HepG2 (cell line): ENCODE measurements around the gene AUTS2. TPM values are rescaled to one million over a fixed set of nuclear protein-coding genes. Genes with fewer than 3 reads are reported as not detected.

Experiments used
- ATAC-seq: fragments of 200-7000 bp; cut with Tn5 transposase; 3 replicates; pipeline ENCODE4 v1.9.1; 2020; ENCODE audit warnings: mild to moderate bottlenecking, moderate library complexity
- BruUV-seq: library from RNA; stranded (reverse); fragments of 400-500 nt; replicated peaks from 2 replicates; lab custom pipeline; 2021; lab: Mats Ljungman, UMichigan
- CTCF ChIA-PET: fragments of 300-600 bp; formaldehyde crosslinking; extraction: SDS; loops from one replicate; lab custom pipeline; 2021; ENCODE audit warnings: low total read pairs, inconsistent platforms, low intra/inter-chr PET ratio; lab: Yijun Ruan, JAX
- POLR2A ChIA-PET: fragments of 350-600 bp; sonication (Branson Sonifier 250); formaldehyde crosslinking; loops from one replicate; lab custom pipeline; 2020; ENCODE audit warnings: antibody characterized with exemption, inconsistent platforms; lab: Yijun Ruan, JAX
- DNase-seq: peaks from one replicate; pipeline ENCODE4 v3.0.0-alpha.2; 2015; ENCODE audit warnings: low spot score
- FAIRE-seq: peaks from 3 replicates; lab custom pipeline; 2011; peaks lifted over from hg19 to GRCh38; lab: Jason Lieb, UNC
- H2AFZ ChIP-seq: one replicate; pipeline ENCODE4 v1.6.1; 2011; ENCODE audit warnings: low read length, inconsistent platforms
- H3K27ac ChIP-seq: fragments of 300-600 bp; 3 replicates; pipeline ENCODE4 v1.8.0; 2011; ENCODE audit warnings: mixed run types, mild to moderate bottlenecking, mixed read lengths, low read length, inconsistent platforms; ENCODE audit not compliant: insufficient read depth; ENCODE audit errors: extremely low read length
- H3K27me3 ChIP-seq, 2 experiments: fragments of 200-600 bp in 1 of 2; 2 replicates in 1 of 2; 3 replicates in 1 of 2; pipeline versions ENCODE4 v1.6.0 to v1.8.0; 2011; ENCODE audit warnings: low read length in 2 of 2, mild to moderate bottlenecking in 2 of 2, moderate library complexity in 2 of 2, inconsistent platforms in 1 of 2; ENCODE audit not compliant: insufficient read depth in 2 of 2, control insufficient read depth in 1 of 2
- H3K36me3 ChIP-seq, 2 experiments: fragments of 200-600 bp in 1 of 2; replicated peaks in 1 of 2; 2 replicates in 1 of 2; 3 replicates in 1 of 2; pipeline versions ENCODE4 v1.5.1 to v1.8.0; 2011; ENCODE audit warnings: low read length in 2 of 2, inconsistent platforms in 1 of 2; ENCODE audit not compliant: insufficient read depth in 2 of 2, control insufficient read depth in 1 of 2
- H3K4me1 ChIP-seq: 2 replicates; pipeline ENCODE4 v1.5.1; 2012; ENCODE audit warnings: low read length, inconsistent platforms; ENCODE audit not compliant: insufficient read depth
- H3K4me2 ChIP-seq: 2 replicates; pipeline ENCODE4 v1.6.0; 2011; ENCODE audit warnings: low read depth, low read length, inconsistent platforms
- H3K4me3 ChIP-seq, 3 experiments: fragments of 200-600 bp in 1 of 3; sonication (generic), shearing (Covaris generic) in 1 of 3; replicated peaks in 1 of 3; 2 replicates each; pipeline ENCODE4 v1.5.1; 2011 to 2016; ENCODE audit warnings: low read length in 3 of 3, inconsistent platforms in 2 of 3, low read depth in 2 of 3, mild to moderate bottlenecking in 2 of 3, control low read depth in 1 of 3, mixed read lengths in 1 of 3; ENCODE audit not compliant: insufficient read depth in 1 of 3
- H3K79me2 ChIP-seq: one replicate; pipeline ENCODE4 v1.6.1; 2011; ENCODE audit warnings: low read length, inconsistent platforms; ENCODE audit not compliant: insufficient read depth
- H3K9ac ChIP-seq: 2 replicates; pipeline ENCODE4 v1.6.0; 2011; ENCODE audit warnings: mild to moderate bottlenecking, low read depth, low read length, inconsistent platforms; ENCODE audit not compliant: insufficient read depth
- H3K9me3 ChIP-seq: 2 replicates; pipeline ENCODE4 v1.5.1; 2012; ENCODE audit warnings: mild to moderate bottlenecking, low read length
- H4K20me1 ChIP-seq: 2 replicates; pipeline ENCODE4 v1.6.0; 2011; ENCODE audit warnings: inconsistent platforms, mild to moderate bottlenecking, low read length, moderate library complexity; ENCODE audit not compliant: insufficient read depth
- CTCF ChIP-seq: sonication (generic); formaldehyde crosslinking; IDR thresholded peaks from 2 replicates; pipeline ENCODE4 v1.5.0; 2020; ENCODE audit warnings: mild to moderate bottlenecking, missing genetic modification reagents, moderate library complexity
- MAZ ChIP-seq, 2 experiments: sonication (generic) in 1 of 2; formaldehyde crosslinking in 1 of 2; IDR thresholded peaks; 2 replicates each; pipeline versions ENCODE4 v1.5.0 to v1.6.1; 2012 to 2020; ENCODE audit warnings: low read depth in 2 of 2, mild to moderate bottlenecking in 2 of 2, borderline replicate concordance in 1 of 2, improper control_type of control experiment in 1 of 2, low read length in 1 of 2, missing genetic modification reagents in 1 of 2, moderate library complexity in 1 of 2
- RAD21 ChIP-seq: fragments of 450-650 bp; formaldehyde crosslinking; IDR thresholded peaks from 2 replicates; pipeline ENCODE4 v1.5.0; 2020; ENCODE audit warnings: mild to moderate bottlenecking
- SMC3 ChIP-seq: IDR thresholded peaks from 2 replicates; pipeline ENCODE4 v1.6.1; 2011; ENCODE audit warnings: low read length, improper control_type of control experiment
- STAG1 ChIP-seq: sonication (generic); formaldehyde crosslinking; IDR thresholded peaks from 2 replicates; pipeline ENCODE4 v1.4.0; 2020; ENCODE audit warnings: missing genetic modification reagents
- ZNF646 ChIP-seq: sonication (generic); formaldehyde crosslinking; IDR thresholded peaks from 2 replicates; pipeline ENCODE4 v1.9.0; 2021; ENCODE audit warnings: mild to moderate bottlenecking, missing genetic modification reagents
- WGBS: methylation state at CpG from one replicate; pipeline ENCODE4 v1.1.6; 2017; ENCODE audit warnings: low lambda C conversion rate; 5-methylcytosine and 5-hydroxymethylcytosine counted together
- in situ Hi-C: cut with HindIII; loops from 2 replicates; pipeline ENCODE4 v1.10.0; 2017; ENCODE audit warnings: low pct_unique_long_range_greater_than_20kb; ENCODE audit not compliant: extremely low pct_ligation_motif_present
- intact Hi-C: fragments of 100-400 bp; cut with micrococcal nuclease; formaldehyde crosslinking; loops from one replicate; pipeline ENCODE4 v1.10.0; 2022; ENCODE audit not compliant: unreplicated experiment
- polyA plus RNA-seq, 8 experiments: library from polyadenylated mRNA; depleted of rRNA in 3 of 8; stranded (reverse) in 7 of 8; unstranded in 1 of 8; fragments of >200 nt; fragmentation: Illumina TruSeq in 4 of 8; extraction: Trizol in 4 of 8; gene quantifications; 2 replicates each; pipeline versions ENCODE4 v1.2.1 to v1.2.3, GENCODE V29; 2011 to 2016; ENCODE audit warnings: low read depth in 4 of 8, missing spikeins in 1 of 8, mixed read lengths in 1 of 8; ENCODE audit not compliant: insufficient read depth in 1 of 8
- total RNA-seq, 5 experiments: library from RNA; depleted of rRNA; stranded (reverse); fragments of >200 nt; fragmentation: Illumina TruSeq; extraction: Trizol; gene quantifications; 2 replicates each; pipeline ENCODE4 v1.2.3, GENCODE V29; 2016; ENCODE audit warnings: low read depth in 1 of 5

The AUTS2 gene
- total and polyA plus RNA-seq, 2 of the 13 experiments (the other 11 are each of a cell fraction or from before 2014, with no cell fraction given), result 0.38 TPM; not detected in 1

GRCh38 chr7:70698219-70698832 is 1100.1 kb downstream of the AUTS2 start:
- no peaks in the 10 kb centered on the region for H3K79me2 ChIP-seq
- H3K27ac ChIP-seq, result no peak overlapping the region
- intact Hi-C loops, result loop anchor here (1.0 to 10.0 kb wide), 3 partner anchors 192 to 534 kb away; no protein-coding TSS in a partner anchor
- 6% methylated on average over 2 of the region's 2 CpGs for WGBS
- H4K20me1 ChIP-seq, result no peaks in the 10 kb centered on the region
- H3K4me1 ChIP-seq, result no peaks in the 10 kb centered on the region
- no peak overlapping the region for H2AFZ ChIP-seq
- CTCF ChIA-PET, result no interaction called here
- TF ChIP-seq STAG1 (CRISPR knock-in tag), result peak; percentile 89
- no peak for TF ChIP-seq ZNF646
- peak; percentile 89 for TF ChIP-seq SMC3
- TF ChIP-seq CTCF (CRISPR knock-in tag), result peak; percentile 74
- TF ChIP-seq MAZ (IDR thresholded peaks at IDR 0.05; ENCODE audit: borderline replicate concordance, low read depth, low read length), result 0 out of 2 replicates have a peak, but pooled peaks have one; percentile 15
- no peak for TF ChIP-seq MAZ (CRISPR knock-in tag; IDR thresholded peaks at IDR 0.05; ENCODE audit: low read depth)
- TF ChIP-seq RAD21 (CRISPR knock-in tag), result peak; percentile 62; the same call in 1 of the 2 replicates
- TF ChIP-seq, all 625 proteins: peak for 5
- no peaks in the 10 kb centered on the region for H3K9me3 ChIP-seq
- H3K36me3 ChIP-seq, result no peaks in the 10 kb centered on the region
- DNase-seq (peak; percentile 38), FAIRE-seq (peak; percentile 59), ATAC-seq (peak; percentile 32; the same call in 1 of the 3 replicates)
- in situ Hi-C loops, result no loop called here
- H3K9ac ChIP-seq, result no peak overlapping the region
- no peak overlapping the region for H3K4me2 ChIP-seq
- POLR2A ChIA-PET, result no interaction called here
- BruUV-seq, result no TSS peak
- H3K27me3 ChIP-seq, result peaks cover 6 to 24% of the 10 kb centered on the region in 2 experiments
- no peak overlapping the region for H3K4me3 ChIP-seq
